Stomach (tissue), 4 donors: ENCODE results near the gene OTOR.

Experiments used
- EP300 ChIP-seq: sonication (generic); formaldehyde crosslinking; IDR thresholded peaks from one replicate; pipeline ENCODE4 v1.6.1; 2017; ENCODE audit warnings: antibody characterized with exemption
- POLR2A ChIP-seq, 4 donors: fragments of 450-650 bp; IDR thresholded peaks; one replicate each; pipeline ENCODE4 v1.6.1; 2016; ENCODE audit warnings: antibody characterized with exemption in 4 of 4, control low read depth in 2 of 4, mild to moderate bottlenecking in 1 of 4, moderate library complexity in 1 of 4
- POLR2AphosphoS5 ChIP-seq, 3 donors: sonication (generic); formaldehyde crosslinking; IDR thresholded peaks; one replicate each; pipeline ENCODE4 v1.6.1; 2016; ENCODE audit warnings: antibody characterized with exemption in 3 of 3
- TF ChIP-seq, protein P1 (sequence below), 7 experiments: fragments of 450-650 bp in 4 of 7; fragments of 200-600 bp in 3 of 7; sonication (generic) in 3 of 7; IDR thresholded peaks; one replicate each; pipeline ENCODE4 v1.5.1; 2016 to 2019; ENCODE audit warnings: antibody characterized with exemption in 7 of 7, control low read depth in 2 of 7, mild to moderate bottlenecking in 1 of 7

DNA sequence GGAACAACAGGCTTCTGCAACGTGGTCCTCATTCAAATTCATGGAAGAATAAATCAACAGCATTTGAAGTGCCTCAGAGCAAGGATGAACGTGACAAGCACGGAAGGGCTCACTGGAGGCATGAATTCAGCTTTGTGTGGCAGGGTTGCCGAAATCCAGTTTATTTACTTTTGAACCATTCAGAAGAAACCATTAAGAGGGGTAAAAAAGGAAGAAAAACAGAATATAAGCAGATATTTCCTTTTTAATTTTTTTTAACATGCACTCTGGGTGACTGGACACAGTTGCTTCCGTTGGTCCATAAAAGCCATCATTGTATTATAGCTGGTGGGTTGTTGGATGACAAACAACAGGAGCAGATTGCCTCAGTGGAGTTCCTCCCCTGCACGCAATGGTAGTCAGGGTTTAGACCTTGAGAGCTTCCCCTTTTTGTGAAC is 35.6 kb upstream of the OTOR start:
- TF ChIP-seq, protein P1, sequence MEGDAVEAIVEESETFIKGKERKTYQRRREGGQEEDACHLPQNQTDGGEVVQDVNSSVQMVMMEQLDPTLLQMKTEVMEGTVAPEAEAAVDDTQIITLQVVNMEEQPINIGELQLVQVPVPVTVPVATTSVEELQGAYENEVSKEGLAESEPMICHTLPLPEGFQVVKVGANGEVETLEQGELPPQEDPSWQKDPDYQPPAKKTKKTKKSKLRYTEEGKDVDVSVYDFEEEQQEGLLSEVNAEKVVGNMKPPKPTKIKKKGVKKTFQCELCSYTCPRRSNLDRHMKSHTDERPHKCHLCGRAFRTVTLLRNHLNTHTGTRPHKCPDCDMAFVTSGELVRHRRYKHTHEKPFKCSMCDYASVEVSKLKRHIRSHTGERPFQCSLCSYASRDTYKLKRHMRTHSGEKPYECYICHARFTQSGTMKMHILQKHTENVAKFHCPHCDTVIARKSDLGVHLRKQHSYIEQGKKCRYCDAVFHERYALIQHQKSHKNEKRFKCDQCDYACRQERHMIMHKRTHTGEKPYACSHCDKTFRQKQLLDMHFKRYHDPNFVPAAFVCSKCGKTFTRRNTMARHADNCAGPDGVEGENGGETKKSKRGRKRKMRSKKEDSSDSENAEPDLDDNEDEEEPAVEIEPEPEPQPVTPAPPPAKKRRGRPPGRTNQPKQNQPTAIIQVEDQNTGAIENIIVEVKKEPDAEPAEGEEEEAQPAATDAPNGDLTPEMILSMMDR (IDR thresholded peaks at IDR 0.05) = no peak
- TF ChIP-seq EP300 (no peak), POLR2A (IDR thresholded peaks at IDR 0.05) (no peak), POLR2AphosphoS5 (IDR thresholded peaks at IDR 0.05) (no peak)
